SK-N-SH (cell line): ENCODE data around the gene FBXO40.

ENCODE experiments used
- GATA2 ChIP-seq: sonication (generic); formaldehyde crosslinking; IDR thresholded peaks from 2 replicates; pipeline ENCODE4 v1.5.0; 2020; ENCODE audit warnings: mild to moderate bottlenecking, missing genetic modification reagents
- TF ChIP-seq, protein P1 (sequence below): IDR thresholded peaks from 2 replicates; pipeline ENCODE4 v1.6.1; 2012; ENCODE audit warnings: mild to moderate bottlenecking, low read depth, low read length, moderate library complexity
- TF ChIP-seq, protein P2 (sequence below): IDR thresholded peaks from 2 replicates; pipeline ENCODE4; 2012
- TF ChIP-seq, protein P3 (sequence below): fragments of 200-600 bp; sonication (generic); IDR thresholded peaks from 2 replicates; pipeline ENCODE4 v1.6.1; 2017; ENCODE audit warnings: antibody characterized with exemption, mild to moderate bottlenecking, moderate library complexity

DNA sequence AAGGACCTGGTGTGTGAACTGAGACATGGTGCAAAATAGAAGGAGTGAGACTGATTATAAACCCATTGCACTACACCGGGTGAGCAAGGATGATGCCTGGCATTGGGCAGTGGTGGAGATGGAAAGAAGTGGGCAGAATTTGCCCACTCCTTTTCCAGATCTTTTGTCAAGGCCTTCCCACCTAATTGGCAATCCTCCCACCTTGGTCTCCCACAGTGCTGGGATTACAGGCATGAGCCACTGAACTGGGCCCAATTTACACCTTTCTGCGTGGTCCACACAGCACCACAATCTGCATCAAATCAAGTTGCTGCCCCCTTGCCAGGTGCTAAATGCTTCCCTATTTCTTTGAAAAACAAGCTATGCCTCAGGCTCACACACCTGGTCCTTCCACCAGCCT lies 5.4 kb downstream of the FBXO40 start:
- no peak for TF ChIP-seq GATA2 (CRISPR knock-in tag)
- TF ChIP-seq, protein P1, sequence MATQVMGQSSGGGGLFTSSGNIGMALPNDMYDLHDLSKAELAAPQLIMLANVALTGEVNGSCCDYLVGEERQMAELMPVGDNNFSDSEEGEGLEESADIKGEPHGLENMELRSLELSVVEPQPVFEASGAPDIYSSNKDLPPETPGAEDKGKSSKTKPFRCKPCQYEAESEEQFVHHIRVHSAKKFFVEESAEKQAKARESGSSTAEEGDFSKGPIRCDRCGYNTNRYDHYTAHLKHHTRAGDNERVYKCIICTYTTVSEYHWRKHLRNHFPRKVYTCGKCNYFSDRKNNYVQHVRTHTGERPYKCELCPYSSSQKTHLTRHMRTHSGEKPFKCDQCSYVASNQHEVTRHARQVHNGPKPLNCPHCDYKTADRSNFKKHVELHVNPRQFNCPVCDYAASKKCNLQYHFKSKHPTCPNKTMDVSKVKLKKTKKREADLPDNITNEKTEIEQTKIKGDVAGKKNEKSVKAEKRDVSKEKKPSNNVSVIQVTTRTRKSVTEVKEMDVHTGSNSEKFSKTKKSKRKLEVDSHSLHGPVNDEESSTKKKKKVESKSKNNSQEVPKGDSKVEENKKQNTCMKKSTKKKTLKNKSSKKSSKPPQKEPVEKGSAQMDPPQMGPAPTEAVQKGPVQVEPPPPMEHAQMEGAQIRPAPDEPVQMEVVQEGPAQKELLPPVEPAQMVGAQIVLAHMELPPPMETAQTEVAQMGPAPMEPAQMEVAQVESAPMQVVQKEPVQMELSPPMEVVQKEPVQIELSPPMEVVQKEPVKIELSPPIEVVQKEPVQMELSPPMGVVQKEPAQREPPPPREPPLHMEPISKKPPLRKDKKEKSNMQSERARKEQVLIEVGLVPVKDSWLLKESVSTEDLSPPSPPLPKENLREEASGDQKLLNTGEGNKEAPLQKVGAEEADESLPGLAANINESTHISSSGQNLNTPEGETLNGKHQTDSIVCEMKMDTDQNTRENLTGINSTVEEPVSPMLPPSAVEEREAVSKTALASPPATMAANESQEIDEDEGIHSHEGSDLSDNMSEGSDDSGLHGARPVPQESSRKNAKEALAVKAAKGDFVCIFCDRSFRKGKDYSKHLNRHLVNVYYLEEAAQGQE, result no peak
- TF ChIP-seq, protein P2, sequence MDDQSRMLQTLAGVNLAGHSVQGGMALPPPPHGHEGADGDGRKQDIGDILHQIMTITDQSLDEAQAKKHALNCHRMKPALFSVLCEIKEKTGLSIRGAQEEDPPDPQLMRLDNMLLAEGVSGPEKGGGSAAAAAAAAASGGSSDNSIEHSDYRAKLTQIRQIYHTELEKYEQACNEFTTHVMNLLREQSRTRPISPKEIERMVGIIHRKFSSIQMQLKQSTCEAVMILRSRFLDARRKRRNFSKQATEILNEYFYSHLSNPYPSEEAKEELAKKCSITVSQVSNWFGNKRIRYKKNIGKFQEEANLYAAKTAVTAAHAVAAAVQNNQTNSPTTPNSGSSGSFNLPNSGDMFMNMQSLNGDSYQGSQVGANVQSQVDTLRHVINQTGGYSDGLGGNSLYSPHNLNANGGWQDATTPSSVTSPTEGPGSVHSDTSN, result no peak
- TF ChIP-seq, protein P3, sequence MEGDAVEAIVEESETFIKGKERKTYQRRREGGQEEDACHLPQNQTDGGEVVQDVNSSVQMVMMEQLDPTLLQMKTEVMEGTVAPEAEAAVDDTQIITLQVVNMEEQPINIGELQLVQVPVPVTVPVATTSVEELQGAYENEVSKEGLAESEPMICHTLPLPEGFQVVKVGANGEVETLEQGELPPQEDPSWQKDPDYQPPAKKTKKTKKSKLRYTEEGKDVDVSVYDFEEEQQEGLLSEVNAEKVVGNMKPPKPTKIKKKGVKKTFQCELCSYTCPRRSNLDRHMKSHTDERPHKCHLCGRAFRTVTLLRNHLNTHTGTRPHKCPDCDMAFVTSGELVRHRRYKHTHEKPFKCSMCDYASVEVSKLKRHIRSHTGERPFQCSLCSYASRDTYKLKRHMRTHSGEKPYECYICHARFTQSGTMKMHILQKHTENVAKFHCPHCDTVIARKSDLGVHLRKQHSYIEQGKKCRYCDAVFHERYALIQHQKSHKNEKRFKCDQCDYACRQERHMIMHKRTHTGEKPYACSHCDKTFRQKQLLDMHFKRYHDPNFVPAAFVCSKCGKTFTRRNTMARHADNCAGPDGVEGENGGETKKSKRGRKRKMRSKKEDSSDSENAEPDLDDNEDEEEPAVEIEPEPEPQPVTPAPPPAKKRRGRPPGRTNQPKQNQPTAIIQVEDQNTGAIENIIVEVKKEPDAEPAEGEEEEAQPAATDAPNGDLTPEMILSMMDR, result no peak
